Esophagus (tissue), 2 donors: ENCODE data around the gene C6orf89. TPM values are rescaled to one million over a fixed set of nuclear protein-coding genes. Genes with fewer than 3 reads are reported as not detected.

ENCODE experiments used
- H3K27ac ChIP-seq, 2 donors: one replicate each; pipeline ENCODE4 v1.5.1; 2013; ENCODE audit warnings: low read depth in 2 of 2, mild to moderate bottlenecking in 2 of 2, inconsistent platforms in 1 of 2, low read length in 1 of 2, moderate library complexity in 1 of 2
- H3K27me3 ChIP-seq, 2 donors: one replicate each; pipeline ENCODE4 v1.6.1; 2013; ENCODE audit warnings: low read length in 2 of 2, control low read depth in 1 of 2, mild to moderate bottlenecking in 1 of 2; ENCODE audit not compliant: insufficient read depth in 2 of 2, control insufficient read depth in 1 of 2
- H3K36me3 ChIP-seq, 2 donors: one replicate each; pipeline ENCODE4 v1.6.1; 2013; ENCODE audit warnings: low read length in 1 of 2; ENCODE audit not compliant: control insufficient read depth in 2 of 2, insufficient read depth in 2 of 2
- H3K4me1 ChIP-seq, 2 donors: one replicate each; pipeline ENCODE4 v1.6.1; 2013; ENCODE audit warnings: low read length in 1 of 2; ENCODE audit not compliant: control insufficient read depth in 2 of 2, insufficient read depth in 2 of 2
- H3K4me3 ChIP-seq, 2 donors: one replicate each; pipeline ENCODE4 v1.5.1; 2013; ENCODE audit warnings: low read length in 2 of 2, mild to moderate bottlenecking in 2 of 2, low read depth in 1 of 2, moderate library complexity in 1 of 2
- H3K9me3 ChIP-seq, 2 donors: one replicate each; pipeline ENCODE4 v1.6.1; 2013; ENCODE audit warnings: mild to moderate bottlenecking in 2 of 2, low read depth in 1 of 2, low read length in 1 of 2, moderate library complexity in 1 of 2; ENCODE audit not compliant: control insufficient read depth in 2 of 2, insufficient read depth in 1 of 2
- WGBS, 2 donors: extraction: QIAGEN DNeasy Blood & Tissue Kit; methylation state at CpG; one replicate each; pipeline ENCODE4 v1.1.7; 2013; 5-methylcytosine and 5-hydroxymethylcytosine counted together
- polyA plus RNA-seq, 2 donors: library from polyadenylated mRNA; stranded (reverse); fragments of 200-250 nt; gene quantifications; one replicate each; pipeline ENCODE4 v1.2.3, GENCODE V29; 2013
- donor health status: healthy with polysubstance abuse.
- donor health status: Bipolar disorder and iron deficiency.

C6orf89 gene
- polyA plus RNA-seq, 2 donors: 12.9 to 15.9 TPM

GRCh38 chr6:36863670-36864540 lies 21.8 kb upstream of the C6orf89 start:
- WGBS, 2 donors: 85 to 90% methylated on average over 12 of the region's 12 CpGs
- Histone ChIP-seq H3K27ac (no peak overlapping the region), H3K9me3 (no peaks in the 10 kb centered on the region), H3K4me3 (no peak overlapping the region), H3K27me3 (no peaks in the 10 kb centered on the region), H3K36me3 (peaks cover 0 to 5% of the 10 kb centered on the region in 2 donors), H3K4me1 (no peaks in the 10 kb centered on the region)

- Histone ChIP-seq H3K36me3 (peaks cover 3 to 6% of the 10 kb centered on the region in 2 donors), H3K27me3 (no peaks in the 10 kb centered on the region)
- 65 to 77% methylated on average over 2 of the region's 2 CpGs for WGBS, 2 donors
These were observed 19.9 kb upstream of the C6orf89 start for GRCh38 chr6:36865835-36866234.

GRCh38 chr6:36867471-36868224 lies 18.1 kb upstream of the C6orf89 start:
- H3K9me3 ChIP-seq: no peaks in the 10 kb centered on the region
- H3K36me3 ChIP-seq: peaks cover 3 to 6% of the 10 kb centered on the region in 2 donors
- H3K4me3 ChIP-seq: no peak overlapping the region
- H3K27me3 ChIP-seq: no peaks in the 10 kb centered on the region
- 75 to 78% methylated on average over 4 of the region's 4 CpGs for WGBS, 2 donors
- no peaks in the 10 kb centered on the region for H3K4me1 ChIP-seq
- H3K27ac ChIP-seq: no peak overlapping the region

More at GRCh38 chr6:36865835-36866234, 19.9 kb upstream of the C6orf89 start:
- no peaks in the 10 kb centered on the region for H3K9me3 ChIP-seq
- no peaks in the 10 kb centered on the region for H3K4me1 ChIP-seq
- no peak overlapping the region for H3K27ac ChIP-seq
- H3K4me3 ChIP-seq: no peak overlapping the region

- Histone ChIP-seq H3K27ac (no peak overlapping the region), H3K27me3 (no peaks in the 10 kb centered on the region), H3K4me1 (no peaks in the 10 kb centered on the region), H3K4me3 (no peak overlapping the region), H3K9me3 (no peaks in the 10 kb centered on the region), H3K36me3 (peaks cover 2 to 3% of the 10 kb centered on the region in 2 donors)
- 88 to 91% methylated on average over 3 of the region's 3 CpGs for WGBS, 2 donors
These were observed 14.1 kb upstream of the C6orf89 start for GRCh38 chr6:36871686-36872085.

- 93% methylated on average over 1 of the region's 1 CpG for WGBS, 2 donors
These were observed 12.6 kb upstream of the C6orf89 start for GRCh38 chr6:36873115-36873514.

GRCh38 chr6:36873612-36874442 lies 11.9 kb upstream of the C6orf89 start:
- no peaks in the 10 kb centered on the region for H3K9me3 ChIP-seq
- WGBS, 2 donors: 8 to 9% methylated on average over 11 of the region's 11 CpGs
- peaks cover 2 to 3% of the 10 kb centered on the region in 2 donors for H3K36me3 ChIP-seq
- H3K4me1 ChIP-seq: no peaks in the 10 kb centered on the region
- peak overlapping the region; percentile 84 to 96 for H3K27ac ChIP-seq
- peak overlapping the region; percentile 79 to 94 for H3K4me3 ChIP-seq
- no peaks in the 10 kb centered on the region for H3K27me3 ChIP-seq

More at GRCh38 chr6:36873115-36873514, 12.6 kb upstream of the C6orf89 start:
- no peak overlapping the region for H3K4me3 ChIP-seq
- peaks cover 2 to 3% of the 10 kb centered on the region in 2 donors for H3K36me3 ChIP-seq
- no peaks in the 10 kb centered on the region for H3K4me1 ChIP-seq
- no peaks in the 10 kb centered on the region for H3K9me3 ChIP-seq
- no peak overlapping the region for H3K27ac ChIP-seq
- no peaks in the 10 kb centered on the region for H3K27me3 ChIP-seq

GRCh38 chr6:36874443-36875249 lies 11.1 kb upstream of the C6orf89 start, which contains the start of gene PPIL1:
Gene PPIL1 (minus strand): TSS chr6:36874803. CDS start chr6:36874772, 31 bp downstream.
- H3K36me3 ChIP-seq: peaks cover 0 to 2% of the 10 kb centered on the region in 2 donors
- H3K9me3 ChIP-seq: no peaks in the 10 kb centered on the region
- 0% methylated on average over 53 to 54 of the region's 54 CpGs for WGBS, 2 donors
- H3K27ac ChIP-seq: peak within 1 kb of the TSS; percentile 84 to 96
- no peaks in the 10 kb centered on the region for H3K4me1 ChIP-seq
- peaks cover 0 to 3% of the 10 kb centered on the region in 2 donors for H3K27me3 ChIP-seq
- H3K4me3 ChIP-seq: peak within 1 kb of the TSS; percentile 79 to 94

- Histone ChIP-seq H3K9me3 (no peaks in the 10 kb centered on the region), H3K27me3 (peaks cover 0 to 3% of the 10 kb centered on the region in 2 donors), H3K36me3 (peaks cover 0 to under 1% of the 10 kb centered on the region in 2 donors), H3K4me1 (no peaks in the 10 kb centered on the region), H3K27ac (peak overlapping the region in 1 of 2 donors; percentile 96), H3K4me3 (peak overlapping the region; percentile 79 to 94)
- 44 to 46% methylated on average over 6 of the region's 6 CpGs for WGBS, 2 donors
These were observed 10.5 kb upstream of the C6orf89 start for GRCh38 chr6:36875250-36875633.
